Ishikawa (cell line): Measurements from ENCODE around the gene HSPB7.
"Not testable (repeated sequence)": the region's sequence is repeated elsewhere in the genome, so short reads cannot be mapped to it uniquely, and the experiment has no call there.

Experiments
- CEBPB ChIP-seq: IDR thresholded peaks from 2 replicates; pipeline ENCODE4 v1.6.1; 2012
- EGR1 ChIP-seq: IDR thresholded peaks from 2 replicates; pipeline ENCODE4 v1.6.1; 2012
- EP300 ChIP-seq: IDR thresholded peaks from 2 replicates; pipeline ENCODE4 v1.6.1; 2012; ENCODE audit warnings: borderline replicate concordance
- FOXM1 ChIP-seq: IDR thresholded peaks from 2 replicates; pipeline ENCODE4 v1.6.1; 2012; ENCODE audit warnings: low read depth, borderline replicate concordance
- NFIC ChIP-seq: IDR thresholded peaks from 2 replicates; pipeline ENCODE4 v1.6.1; 2012
- RAD21 ChIP-seq: IDR thresholded peaks from 2 replicates; pipeline ENCODE4 v1.6.1; 2012; ENCODE audit warnings: low read depth
- TAF1 ChIP-seq: IDR thresholded peaks from 2 replicates; pipeline ENCODE4 v1.6.1; 2012; ENCODE audit warnings: low read depth, mild to moderate bottlenecking
- TEAD4 ChIP-seq: IDR thresholded peaks from 2 replicates; pipeline ENCODE4 v1.6.1; 2012
- YY1 ChIP-seq: IDR thresholded peaks from 2 replicates; pipeline ENCODE4 v1.6.1; 2012; ENCODE audit warnings: low read depth
- TF ChIP-seq, protein P1 (sequence below): IDR thresholded peaks from 2 replicates; pipeline ENCODE4 v1.6.1; 2012
- TF ChIP-seq, protein P2 (sequence below): IDR thresholded peaks from 2 replicates; pipeline ENCODE4 v1.6.1; 2012
- TF ChIP-seq, protein P3 (sequence below): IDR thresholded peaks from 2 replicates; pipeline ENCODE4 v1.6.1; 2012; ENCODE audit warnings: low read depth, mild to moderate bottlenecking

DNA sequence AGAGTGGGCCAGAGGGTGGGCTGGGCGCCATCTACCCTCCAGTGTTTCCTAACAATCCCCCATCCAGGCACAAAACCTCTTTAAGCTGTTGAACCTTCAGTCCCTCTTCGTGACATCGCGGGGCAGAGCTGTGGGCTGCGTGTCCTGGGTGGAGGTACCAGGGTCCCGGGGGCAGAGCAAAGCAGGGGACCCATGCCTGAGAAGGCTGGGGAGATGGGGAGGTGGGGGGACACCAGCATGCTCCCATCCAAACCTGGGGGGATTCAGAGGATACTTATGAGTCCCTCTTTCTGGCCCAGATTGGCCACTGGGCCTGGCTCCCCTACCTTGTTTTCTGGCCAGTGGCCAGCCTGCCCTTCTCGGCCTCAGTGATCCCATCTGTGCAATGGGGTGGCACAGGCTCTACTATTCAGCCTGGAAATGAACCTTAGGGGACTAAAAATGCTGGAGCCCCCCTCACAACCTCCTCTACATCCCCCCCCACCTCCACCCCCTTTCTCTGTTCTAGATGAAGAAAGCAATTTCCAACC, 15.3 kb upstream of the HSPB7 start:
- TF ChIP-seq, protein P1, sequence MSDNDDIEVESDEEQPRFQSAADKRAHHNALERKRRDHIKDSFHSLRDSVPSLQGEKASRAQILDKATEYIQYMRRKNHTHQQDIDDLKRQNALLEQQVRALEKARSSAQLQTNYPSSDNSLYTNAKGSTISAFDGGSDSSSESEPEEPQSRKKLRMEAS = not testable (repeated sequence)
- TF ChIP-seq FOXM1, CEBPB, EP300, RAD21, TAF1, YY1, NFIC, EGR1, TEAD4: not testable (repeated sequence)
- TF ChIP-seq, protein P2, sequence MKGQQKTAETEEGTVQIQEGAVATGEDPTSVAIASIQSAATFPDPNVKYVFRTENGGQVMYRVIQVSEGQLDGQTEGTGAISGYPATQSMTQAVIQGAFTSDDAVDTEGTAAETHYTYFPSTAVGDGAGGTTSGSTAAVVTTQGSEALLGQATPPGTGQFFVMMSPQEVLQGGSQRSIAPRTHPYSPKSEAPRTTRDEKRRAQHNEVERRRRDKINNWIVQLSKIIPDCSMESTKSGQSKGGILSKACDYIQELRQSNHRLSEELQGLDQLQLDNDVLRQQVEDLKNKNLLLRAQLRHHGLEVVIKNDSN = not testable (repeated sequence)
- TF ChIP-seq, protein P3, sequence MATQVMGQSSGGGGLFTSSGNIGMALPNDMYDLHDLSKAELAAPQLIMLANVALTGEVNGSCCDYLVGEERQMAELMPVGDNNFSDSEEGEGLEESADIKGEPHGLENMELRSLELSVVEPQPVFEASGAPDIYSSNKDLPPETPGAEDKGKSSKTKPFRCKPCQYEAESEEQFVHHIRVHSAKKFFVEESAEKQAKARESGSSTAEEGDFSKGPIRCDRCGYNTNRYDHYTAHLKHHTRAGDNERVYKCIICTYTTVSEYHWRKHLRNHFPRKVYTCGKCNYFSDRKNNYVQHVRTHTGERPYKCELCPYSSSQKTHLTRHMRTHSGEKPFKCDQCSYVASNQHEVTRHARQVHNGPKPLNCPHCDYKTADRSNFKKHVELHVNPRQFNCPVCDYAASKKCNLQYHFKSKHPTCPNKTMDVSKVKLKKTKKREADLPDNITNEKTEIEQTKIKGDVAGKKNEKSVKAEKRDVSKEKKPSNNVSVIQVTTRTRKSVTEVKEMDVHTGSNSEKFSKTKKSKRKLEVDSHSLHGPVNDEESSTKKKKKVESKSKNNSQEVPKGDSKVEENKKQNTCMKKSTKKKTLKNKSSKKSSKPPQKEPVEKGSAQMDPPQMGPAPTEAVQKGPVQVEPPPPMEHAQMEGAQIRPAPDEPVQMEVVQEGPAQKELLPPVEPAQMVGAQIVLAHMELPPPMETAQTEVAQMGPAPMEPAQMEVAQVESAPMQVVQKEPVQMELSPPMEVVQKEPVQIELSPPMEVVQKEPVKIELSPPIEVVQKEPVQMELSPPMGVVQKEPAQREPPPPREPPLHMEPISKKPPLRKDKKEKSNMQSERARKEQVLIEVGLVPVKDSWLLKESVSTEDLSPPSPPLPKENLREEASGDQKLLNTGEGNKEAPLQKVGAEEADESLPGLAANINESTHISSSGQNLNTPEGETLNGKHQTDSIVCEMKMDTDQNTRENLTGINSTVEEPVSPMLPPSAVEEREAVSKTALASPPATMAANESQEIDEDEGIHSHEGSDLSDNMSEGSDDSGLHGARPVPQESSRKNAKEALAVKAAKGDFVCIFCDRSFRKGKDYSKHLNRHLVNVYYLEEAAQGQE = not testable (repeated sequence)
